Panc1 (cell line): ENCODE results near the gene ALDH4A1.

ENCODE experiments used
- POLR2AphosphoS5 ChIP-seq: IDR thresholded peaks from 2 replicates; pipeline ENCODE4 v1.6.1; 2012; ENCODE audit warnings: mild to moderate bottlenecking, low read depth, low read length, moderate library complexity
- SIN3A ChIP-seq: IDR thresholded peaks from 2 replicates; pipeline ENCODE4 v1.6.1; 2012; ENCODE audit warnings: low read depth, mild to moderate bottlenecking, low read length, moderate library complexity, borderline replicate concordance; ENCODE audit not compliant: insufficient read depth
- TCF7L2 ChIP-seq: IDR thresholded peaks from 2 replicates; pipeline ENCODE4 v1.6.1; 2011; ENCODE audit warnings: mild to moderate bottlenecking, low read depth, low read length, inconsistent platforms
- TF ChIP-seq, protein P1 (sequence below): fragments of 450-650 bp; IDR thresholded peaks from 2 replicates; pipeline ENCODE4 v1.5.1; 2017; ENCODE audit warnings: mild to moderate bottlenecking
- TF ChIP-seq, protein P2 (sequence below), 2 experiments: IDR thresholded peaks; 2 replicates each; pipeline ENCODE4 v1.6.1; 2011 to 2012; ENCODE audit warnings: low read depth in 2 of 2, control low read depth in 1 of 2, low read length in 1 of 2, mild to moderate bottlenecking in 1 of 2, moderate library complexity in 1 of 2; ENCODE audit not compliant: insufficient read depth in 1 of 2

DNA sequence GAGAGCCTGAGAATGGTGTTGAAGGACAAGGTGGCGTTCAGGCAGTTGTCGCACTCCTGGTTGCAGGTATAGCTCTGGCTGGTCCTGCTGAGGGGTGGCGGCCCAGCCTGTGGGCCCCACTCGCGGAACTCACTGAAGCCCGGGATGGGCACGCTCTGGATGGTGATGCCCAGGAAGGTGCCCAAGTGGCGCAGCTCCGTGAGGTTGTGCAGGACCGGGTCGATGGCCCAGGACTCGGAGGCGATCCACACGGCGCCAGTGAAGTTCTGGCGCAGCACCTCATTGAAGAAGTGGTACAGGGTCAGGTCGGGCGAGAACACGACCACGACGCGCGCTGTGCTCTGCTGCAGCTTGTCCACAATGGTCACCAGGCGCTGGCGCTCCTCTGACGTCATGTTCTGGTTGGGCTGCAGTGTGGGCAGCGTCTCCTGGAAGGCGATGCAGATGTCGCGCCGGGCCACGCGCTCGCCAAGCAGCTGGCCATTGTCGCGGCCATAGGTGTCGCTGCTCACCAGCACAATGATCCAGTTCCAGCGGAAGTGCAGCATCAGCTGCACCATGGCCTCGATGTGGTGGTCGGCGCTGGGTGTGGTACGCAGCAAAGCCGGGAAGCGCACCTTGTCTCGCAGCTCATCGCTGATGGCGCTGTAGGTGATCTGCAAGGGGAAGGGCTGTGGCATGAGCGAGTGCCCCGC, 47.9 kb downstream of the ALDH4A1 start:
- TF ChIP-seq, protein P1, sequence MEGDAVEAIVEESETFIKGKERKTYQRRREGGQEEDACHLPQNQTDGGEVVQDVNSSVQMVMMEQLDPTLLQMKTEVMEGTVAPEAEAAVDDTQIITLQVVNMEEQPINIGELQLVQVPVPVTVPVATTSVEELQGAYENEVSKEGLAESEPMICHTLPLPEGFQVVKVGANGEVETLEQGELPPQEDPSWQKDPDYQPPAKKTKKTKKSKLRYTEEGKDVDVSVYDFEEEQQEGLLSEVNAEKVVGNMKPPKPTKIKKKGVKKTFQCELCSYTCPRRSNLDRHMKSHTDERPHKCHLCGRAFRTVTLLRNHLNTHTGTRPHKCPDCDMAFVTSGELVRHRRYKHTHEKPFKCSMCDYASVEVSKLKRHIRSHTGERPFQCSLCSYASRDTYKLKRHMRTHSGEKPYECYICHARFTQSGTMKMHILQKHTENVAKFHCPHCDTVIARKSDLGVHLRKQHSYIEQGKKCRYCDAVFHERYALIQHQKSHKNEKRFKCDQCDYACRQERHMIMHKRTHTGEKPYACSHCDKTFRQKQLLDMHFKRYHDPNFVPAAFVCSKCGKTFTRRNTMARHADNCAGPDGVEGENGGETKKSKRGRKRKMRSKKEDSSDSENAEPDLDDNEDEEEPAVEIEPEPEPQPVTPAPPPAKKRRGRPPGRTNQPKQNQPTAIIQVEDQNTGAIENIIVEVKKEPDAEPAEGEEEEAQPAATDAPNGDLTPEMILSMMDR = no peak
- TF ChIP-seq, protein P2, sequence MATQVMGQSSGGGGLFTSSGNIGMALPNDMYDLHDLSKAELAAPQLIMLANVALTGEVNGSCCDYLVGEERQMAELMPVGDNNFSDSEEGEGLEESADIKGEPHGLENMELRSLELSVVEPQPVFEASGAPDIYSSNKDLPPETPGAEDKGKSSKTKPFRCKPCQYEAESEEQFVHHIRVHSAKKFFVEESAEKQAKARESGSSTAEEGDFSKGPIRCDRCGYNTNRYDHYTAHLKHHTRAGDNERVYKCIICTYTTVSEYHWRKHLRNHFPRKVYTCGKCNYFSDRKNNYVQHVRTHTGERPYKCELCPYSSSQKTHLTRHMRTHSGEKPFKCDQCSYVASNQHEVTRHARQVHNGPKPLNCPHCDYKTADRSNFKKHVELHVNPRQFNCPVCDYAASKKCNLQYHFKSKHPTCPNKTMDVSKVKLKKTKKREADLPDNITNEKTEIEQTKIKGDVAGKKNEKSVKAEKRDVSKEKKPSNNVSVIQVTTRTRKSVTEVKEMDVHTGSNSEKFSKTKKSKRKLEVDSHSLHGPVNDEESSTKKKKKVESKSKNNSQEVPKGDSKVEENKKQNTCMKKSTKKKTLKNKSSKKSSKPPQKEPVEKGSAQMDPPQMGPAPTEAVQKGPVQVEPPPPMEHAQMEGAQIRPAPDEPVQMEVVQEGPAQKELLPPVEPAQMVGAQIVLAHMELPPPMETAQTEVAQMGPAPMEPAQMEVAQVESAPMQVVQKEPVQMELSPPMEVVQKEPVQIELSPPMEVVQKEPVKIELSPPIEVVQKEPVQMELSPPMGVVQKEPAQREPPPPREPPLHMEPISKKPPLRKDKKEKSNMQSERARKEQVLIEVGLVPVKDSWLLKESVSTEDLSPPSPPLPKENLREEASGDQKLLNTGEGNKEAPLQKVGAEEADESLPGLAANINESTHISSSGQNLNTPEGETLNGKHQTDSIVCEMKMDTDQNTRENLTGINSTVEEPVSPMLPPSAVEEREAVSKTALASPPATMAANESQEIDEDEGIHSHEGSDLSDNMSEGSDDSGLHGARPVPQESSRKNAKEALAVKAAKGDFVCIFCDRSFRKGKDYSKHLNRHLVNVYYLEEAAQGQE (IDR thresholded peaks at IDR 0.05; ENCODE audit: insufficient read depth in 1 of 2, low read depth in 2 of 2, low read length in 1 of 2) = no peak
- TF ChIP-seq POLR2AphosphoS5 = no peak
- no peak for TF ChIP-seq SIN3A
- TF ChIP-seq TCF7L2 = no peak
